Loucy (cell line): ENCODE measurements around the gene BICD2.

Experiments
- H2AFZ ChIP-seq: fragments of 200-600 bp; sonication (generic); 2 replicates; pipeline ENCODE4 v1.6.0; 2016; ENCODE audit warnings: antibody characterized with exemption, mild to moderate bottlenecking, low read length, moderate library complexity
- H3F3A ChIP-seq: fragments of 200-600 bp; 2 replicates; pipeline ENCODE4 v1.6.0; 2016; ENCODE audit warnings: antibody characterized with exemption, low read depth, mild to moderate bottlenecking
- H3K27me3 ChIP-seq: fragments of 200-600 bp; sonication (generic); 2 replicates; pipeline ENCODE4 v1.6.1; 2014; ENCODE audit warnings: low read length, mild to moderate bottlenecking; ENCODE audit not compliant: insufficient read depth, poor library complexity, severe bottlenecking
- H3K36me3 ChIP-seq: fragments of 200-600 bp; sonication (generic); 2 replicates; pipeline ENCODE4 v1.6.1; 2016; ENCODE audit warnings: low read length; ENCODE audit not compliant: insufficient read depth
- H3K4me1 ChIP-seq: fragments of 200-600 bp; sonication (generic); 2 replicates; pipeline ENCODE4 v1.5.1; 2014; ENCODE audit warnings: low read length, mild to moderate bottlenecking; ENCODE audit not compliant: insufficient read depth, poor library complexity, severe bottlenecking
- H3K4me2 ChIP-seq: fragments of 200-600 bp; sonication (generic); 2 replicates; pipeline ENCODE4 v1.6.0; 2014; ENCODE audit warnings: antibody characterized with exemption, low read length, low read depth, mild to moderate bottlenecking; ENCODE audit not compliant: poor library complexity, severe bottlenecking
- H3K4me3 ChIP-seq: fragments of 200-600 bp; sonication (generic); 2 replicates; pipeline ENCODE4 v1.5.1; 2014; ENCODE audit warnings: low read length, mild to moderate bottlenecking, mixed read lengths; ENCODE audit not compliant: poor library complexity, severe bottlenecking
- H3K79me2 ChIP-seq: fragments of 200-600 bp; sonication (generic); 2 replicates; pipeline ENCODE4 v1.6.1; 2014; ENCODE audit warnings: low read length; ENCODE audit not compliant: insufficient read depth
- H3K9ac ChIP-seq: fragments of 200-600 bp; sonication (generic); 2 replicates; pipeline ENCODE4 v1.6.0; 2014; ENCODE audit warnings: mild to moderate bottlenecking, low read depth, low read length, moderate library complexity; ENCODE audit not compliant: poor library complexity, severe bottlenecking
- H3K9me2 ChIP-seq: fragments of 200-600 bp; sonication (generic); replicated peaks from 2 replicates; pipeline ENCODE4 v1.6.1; 2016; ENCODE audit warnings: low read depth, low read length, mixed read lengths
- H3K9me3 ChIP-seq: fragments of 200-600 bp; sonication (generic); 2 replicates; pipeline ENCODE4 v1.6.1; 2014; ENCODE audit warnings: mild to moderate bottlenecking, antibody characterized with exemption, low read length, low read depth; ENCODE audit not compliant: insufficient read depth
- H4K20me1 ChIP-seq: fragments of 200-600 bp; sonication (generic); 2 replicates; pipeline ENCODE4 v1.6.0; 2014; ENCODE audit warnings: antibody characterized with exemption, low read length, mild to moderate bottlenecking; ENCODE audit not compliant: insufficient read depth, poor library complexity, severe bottlenecking
- CTCF ChIP-seq: fragments of 200-600 bp; sonication (generic); conservative IDR thresholded peaks from 2 replicates; pipeline ENCODE4 v1.5.1; 2014; ENCODE audit warnings: mild to moderate bottlenecking, antibody characterized with exemption, low read length
- EZH2phosphoT487 ChIP-seq: fragments of 200-600 bp; IDR thresholded peaks from 2 replicates; pipeline ENCODE4 v1.6.1; 2018; ENCODE audit warnings: antibody characterized with exemption, mild to moderate bottlenecking, moderate library complexity, borderline replicate concordance

The BICD2 gene

GRCh38 chr9:92749071-92749933 is 15.3 kb downstream of the BICD2 start:
- Histone ChIP-seq H2AFZ (no peak overlapping the region), H4K20me1 (peaks cover 73% of the 10 kb centered on the region), H3K79me2 (peaks cover 91% of the 10 kb centered on the region), H3K4me2 (no peak overlapping the region), H3F3A (peaks cover 8% of the 10 kb centered on the region), H3K9me3 (peaks cover 7% of the 10 kb centered on the region), H3K4me3 (no peak overlapping the region), H3K4me1 (peaks cover 29% of the 10 kb centered on the region), H3K27me3 (no peaks in the 10 kb centered on the region), H3K9me2 (no peaks in the 10 kb centered on the region), H3K9ac (no peak overlapping the region), H3K36me3 (no peaks in the 10 kb centered on the region)
- TF ChIP-seq CTCF (no peak), EZH2phosphoT487 (no peak)

GRCh38 chr9:92748233-92748497 is 16.5 kb downstream of the BICD2 start:
- Histone ChIP-seq H3K4me2 (no peak overlapping the region), H3K9ac (no peak overlapping the region), H3K27me3 (no peaks in the 10 kb centered on the region), H3K36me3 (no peaks in the 10 kb centered on the region), H3K4me1 (peaks cover 27% of the 10 kb centered on the region), H3F3A (peaks cover 8% of the 10 kb centered on the region), H3K4me3 (no peak overlapping the region), H3K9me3 (peaks cover 7% of the 10 kb centered on the region), H4K20me1 (peaks cover 74% of the 10 kb centered on the region), H2AFZ (no peak overlapping the region), H3K79me2 (peaks cover 93% of the 10 kb centered on the region), H3K9me2 (no peaks in the 10 kb centered on the region)
- TF ChIP-seq EZH2phosphoT487: no peak
- TF ChIP-seq CTCF: no peak

GRCh38 chr9:92747459-92748232 is 17.0 kb downstream of the BICD2 start:
- Histone ChIP-seq H3K79me2 (peaks cover 93% of the 10 kb centered on the region), H3K9me3 (peaks cover 7% of the 10 kb centered on the region), H3K4me3 (no peak overlapping the region), H3F3A (peaks cover 5% of the 10 kb centered on the region), H2AFZ (no peak overlapping the region), H4K20me1 (peaks cover 74% of the 10 kb centered on the region), H3K9me2 (no peaks in the 10 kb centered on the region), H3K27me3 (no peaks in the 10 kb centered on the region), H3K9ac (no peak overlapping the region), H3K36me3 (no peaks in the 10 kb centered on the region), H3K4me1 (peaks cover 22% of the 10 kb centered on the region), H3K4me2 (no peak overlapping the region)
- TF ChIP-seq EZH2phosphoT487 (no peak), CTCF (no peak)
